HS-5 (cell line): ENCODE results near the gene TMEM121.
"Not testable (repeated sequence)": the region's sequence is repeated elsewhere in the genome, so short reads cannot be mapped to it uniquely, and the experiment has no call there.

Experiments used
- DNase-seq: peaks from one replicate; pipeline ENCODE4 v3.0.0-alpha.2; 2012; ENCODE audit warnings: low read depth

TMEM121 gene

DNA sequence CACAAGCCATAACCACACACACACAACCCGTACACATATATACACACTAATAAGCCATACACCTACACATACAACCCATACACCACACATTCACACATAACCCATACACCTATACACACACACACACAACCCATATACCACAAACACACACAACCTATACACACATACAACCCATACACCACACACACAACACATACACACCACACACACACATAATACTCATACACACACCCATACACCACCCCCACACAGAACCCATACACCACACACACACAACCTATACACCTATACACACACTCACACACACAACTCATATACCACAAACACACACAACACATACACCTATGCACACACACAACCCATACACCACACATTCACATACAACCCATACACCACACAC is 44.1 kb downstream of the TMEM121 start:
- DNase-seq: no peak

DNA sequence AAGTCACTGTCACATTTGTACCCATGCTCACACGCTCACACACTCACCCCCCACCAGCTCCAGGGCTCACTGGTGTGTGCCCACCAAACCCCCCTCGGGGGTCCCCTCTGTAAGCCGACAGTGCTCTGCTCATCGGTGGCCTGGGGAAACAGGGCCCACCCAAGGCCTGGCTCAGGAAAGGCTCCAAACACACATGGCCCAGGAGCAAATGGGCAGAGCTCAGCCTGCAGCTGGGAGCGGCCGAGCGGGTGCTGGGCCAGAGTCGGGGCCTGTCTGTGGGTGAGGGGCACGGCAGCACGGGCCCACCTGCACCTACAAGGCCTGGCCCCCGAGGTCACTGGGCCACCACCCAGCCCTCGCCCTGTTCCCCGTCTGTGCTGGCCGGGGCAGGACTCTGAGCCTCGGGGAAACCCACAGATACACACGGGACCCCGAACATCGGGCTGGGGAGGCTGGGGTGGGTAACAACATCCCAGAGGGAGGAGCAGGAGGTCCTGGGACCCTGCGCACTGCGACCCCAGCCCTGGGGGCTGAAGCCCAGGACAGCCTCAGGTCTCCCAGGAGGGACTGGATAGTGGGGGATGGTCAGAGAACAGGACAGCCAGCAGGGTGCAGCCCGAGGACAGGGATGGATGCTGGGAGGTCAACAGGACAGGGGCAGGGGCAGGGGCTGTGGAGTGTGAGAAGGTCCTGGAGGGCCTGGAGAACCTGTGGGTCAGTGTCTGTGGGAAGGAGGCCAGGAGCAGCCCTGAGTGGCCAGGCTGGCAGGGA is 45.0 kb downstream of the TMEM121 start:
- not testable (repeated sequence) for DNase-seq

DNA sequence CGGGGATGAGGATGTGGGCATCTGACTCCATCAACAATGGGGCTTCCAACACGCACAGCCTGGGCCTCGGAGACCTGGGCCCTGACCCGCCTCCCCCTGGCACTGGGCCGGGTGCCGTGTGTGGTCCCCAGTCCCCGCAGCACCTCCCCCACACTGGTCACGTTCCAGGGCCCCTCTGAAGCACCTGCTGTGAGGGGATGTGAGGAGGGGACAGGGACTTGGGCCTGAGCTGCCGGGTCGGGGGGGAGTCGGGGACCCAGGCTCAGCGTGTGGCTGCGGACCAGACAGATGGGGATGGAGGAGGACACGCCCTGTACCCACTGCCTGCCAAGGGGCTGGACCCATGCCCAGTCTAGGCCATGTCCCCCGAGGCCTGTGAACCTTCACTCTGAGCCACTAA is 45.7 kb downstream of the TMEM121 start:
- DNase-seq: not testable (repeated sequence)

DNA sequence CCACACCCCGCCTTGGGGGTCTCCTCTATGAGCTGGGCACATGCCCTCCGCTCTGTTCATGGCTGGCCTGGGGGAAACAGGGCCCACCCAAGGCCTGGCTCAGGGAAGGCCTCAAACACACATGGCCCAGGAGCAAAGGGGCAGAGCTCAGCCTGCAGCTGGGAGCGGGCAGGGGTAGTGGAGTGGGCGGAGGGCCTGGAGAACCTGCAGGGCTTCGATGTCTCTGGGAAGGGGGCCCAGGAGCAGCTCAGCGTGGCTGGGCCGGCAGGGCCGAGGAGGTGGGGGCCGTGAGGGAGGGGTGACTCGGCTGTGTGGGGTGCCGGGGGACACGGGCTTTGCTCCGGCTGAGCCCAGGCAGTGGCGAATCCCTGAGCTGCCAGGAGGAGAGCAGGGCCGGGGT is 47.5 kb downstream of the TMEM121 start:
- not testable (repeated sequence) for DNase-seq

GRCh38 chr14:105574411-105574810 is 48.0 kb downstream of the TMEM121 start:
- DNase-seq: not testable (repeated sequence)

- DNase-seq: not testable (repeated sequence)
Measured at GRCh38 chr14:105575016-105575700, 48.8 kb downstream of the TMEM121 start.

DNA sequence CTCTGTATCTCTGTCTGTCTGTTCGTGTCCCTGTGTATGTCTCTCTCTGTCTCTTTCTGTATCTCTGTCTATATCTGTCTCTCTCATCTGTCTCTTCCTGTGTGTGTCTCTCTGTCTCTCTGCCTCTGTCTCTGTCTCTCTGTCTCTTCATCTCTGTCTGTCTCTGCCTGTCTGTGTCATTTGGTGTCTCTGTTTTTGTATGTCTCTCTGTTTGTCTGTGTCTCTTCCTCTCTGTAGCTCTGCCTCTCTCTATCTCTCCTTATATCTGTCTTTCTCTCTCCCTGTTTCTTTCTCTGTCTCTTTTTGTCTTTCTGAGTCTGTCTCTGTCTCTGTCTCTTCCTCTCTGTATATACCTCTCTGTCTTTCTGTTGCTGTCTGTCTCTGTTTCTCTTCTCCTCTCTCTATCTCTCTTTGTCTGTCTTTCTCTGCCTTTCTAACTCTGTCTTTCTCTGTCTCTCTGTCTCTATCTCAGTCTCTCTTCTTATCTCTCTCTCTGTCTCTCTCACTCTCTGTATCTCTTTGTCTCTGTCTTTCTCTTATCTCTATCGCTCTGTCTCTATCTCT is 50.2 kb downstream of the TMEM121 start:
- no peak for DNase-seq

DNA sequence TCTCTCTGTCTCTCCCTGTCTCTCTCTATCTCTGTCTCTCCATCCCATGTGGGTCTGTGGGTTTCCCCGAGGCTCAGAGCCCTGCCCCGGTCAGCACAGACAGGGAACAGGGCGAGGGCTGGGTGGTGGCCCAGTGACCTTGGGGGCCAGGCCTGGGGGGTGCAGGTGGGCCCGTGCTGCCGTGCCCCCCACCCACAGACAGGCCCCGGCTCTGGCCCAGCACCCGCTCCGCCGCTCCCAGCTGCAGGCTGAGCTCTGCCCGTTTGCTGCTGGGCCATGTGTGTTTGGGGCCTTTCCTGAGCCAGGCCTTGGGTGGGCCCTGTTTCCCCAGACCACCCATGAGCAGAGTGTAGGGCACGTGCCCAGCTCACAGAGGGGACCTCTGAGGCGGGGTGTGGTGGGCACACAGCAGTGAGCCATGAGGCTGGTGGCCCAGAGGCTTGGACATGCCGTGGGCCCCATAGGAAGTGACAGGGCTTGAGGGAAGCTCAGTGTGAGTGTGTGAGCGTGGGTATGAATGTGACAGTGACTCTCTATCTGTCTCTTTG is 51.0 kb downstream of the TMEM121 start:
- DNase-seq: no peak

- no peak for DNase-seq
Measured at GRCh38 chr14:105578070-105578469, 51.7 kb downstream of the TMEM121 start.

- not testable (repeated sequence) for DNase-seq
Measured at GRCh38 chr14:105579221-105579620, 52.8 kb downstream of the TMEM121 start.
